H4 (cell line): ENCODE results near the gene PEDS1. TPM values are rescaled to one million over a fixed set of nuclear protein-coding genes. Genes with fewer than 3 reads are reported as not detected.
"Not testable (repeated sequence)": the region's sequence is repeated elsewhere in the genome, so short reads cannot be mapped to it uniquely, and the experiment has no call there.

Experiments
- DNase-seq: peaks from one replicate; pipeline ENCODE4 v3.0.0-alpha.2; 2015; ENCODE audit warnings: low spot score
- total RNA-seq: library from RNA; depleted of rRNA; stranded (reverse); fragments of >200 nt; shearing (Covaris generic); gene quantifications from 2 replicates; pipeline ENCODE4 v1.2.3, GENCODE V29; 2014; rRNA removed

PEDS1 gene
- total RNA-seq, 1 experiment from 2014 or later, result 30.3 TPM

- no peak for DNase-seq
Observed at GRCh38 chr20:50115041-50115512, 38.4 kb downstream of the PEDS1 start.

DNA sequence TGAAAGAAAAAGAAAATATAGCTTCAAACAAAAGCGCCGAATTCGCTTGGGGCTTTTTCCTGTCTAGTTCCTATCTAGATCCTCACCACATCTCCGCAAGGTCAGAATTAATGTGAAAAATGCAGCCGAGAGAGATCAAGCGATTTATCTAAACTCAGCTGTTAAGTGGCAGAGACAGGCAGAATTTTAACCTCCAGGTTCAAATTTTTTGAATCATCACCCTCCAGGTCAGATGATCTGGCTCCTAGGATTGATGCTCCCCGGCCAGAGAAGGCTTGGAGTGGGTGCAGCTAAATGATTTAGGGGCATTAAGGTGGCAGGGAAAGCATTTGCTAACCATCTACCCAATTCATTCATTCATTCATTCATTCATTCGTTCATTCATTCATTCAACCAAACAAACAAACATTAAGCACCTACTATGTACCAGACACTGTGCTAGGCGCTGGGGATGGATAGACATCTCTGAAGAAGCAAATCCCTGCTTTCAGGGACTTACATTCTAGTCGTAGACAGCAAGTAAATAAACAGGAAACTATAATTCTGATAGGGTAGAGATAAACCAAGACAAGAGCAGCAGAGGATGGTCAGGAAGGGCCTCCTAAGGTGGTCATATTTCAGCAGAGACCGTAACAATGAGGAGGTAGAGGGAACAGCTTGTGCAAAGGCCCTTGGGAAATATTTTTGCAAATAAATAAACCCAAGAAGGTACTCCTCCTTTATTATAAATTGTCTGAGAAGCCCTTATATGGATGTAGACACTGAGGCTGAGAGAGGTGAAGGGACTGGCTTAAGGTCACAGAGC lies 39.9 kb downstream of the PEDS1 start:
- DNase-seq, result no peak

DNA sequence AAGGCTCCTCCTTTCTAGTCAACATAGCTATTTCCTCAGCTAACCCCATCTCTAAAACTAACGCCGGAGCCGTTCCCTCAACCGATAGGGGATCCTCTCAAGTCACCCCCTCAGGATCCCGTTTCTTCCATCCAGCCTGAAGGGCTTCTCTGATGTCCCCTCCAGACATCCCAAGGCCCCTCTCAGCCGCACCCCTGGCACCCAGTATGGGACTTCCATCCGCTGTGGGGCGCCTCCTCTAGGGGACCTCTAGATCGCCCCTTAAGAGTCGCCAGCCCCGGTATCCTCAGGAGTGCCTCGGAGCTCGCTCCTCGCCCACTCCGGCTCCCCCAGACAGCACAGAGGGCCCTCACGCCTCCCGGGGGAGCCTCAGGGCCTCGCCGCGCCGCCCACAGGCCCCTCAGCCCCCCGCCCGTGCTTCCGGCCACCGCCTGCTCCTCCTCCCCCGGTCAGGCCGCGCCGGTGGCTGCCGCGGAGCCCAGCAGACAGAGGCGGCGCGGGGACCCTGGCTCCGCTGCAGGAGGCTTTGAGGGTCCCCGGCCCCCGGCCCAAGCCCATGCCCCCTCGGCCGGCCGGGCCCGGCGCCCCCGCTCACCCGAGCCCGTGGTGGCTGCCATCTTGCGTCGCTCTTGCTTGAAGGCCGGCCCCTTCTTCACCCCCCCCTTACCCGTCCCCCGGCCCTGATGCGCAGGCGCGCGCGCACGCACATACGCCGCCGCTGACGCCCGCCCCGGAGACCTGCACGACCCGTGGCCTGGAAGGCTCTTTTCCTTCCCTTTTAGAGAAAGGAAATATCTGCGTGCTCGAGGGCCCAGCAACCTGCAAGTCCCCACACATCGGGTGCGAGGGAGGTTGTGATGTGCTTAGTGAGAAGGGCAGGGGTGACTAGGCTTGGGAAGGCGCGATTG lies 40.8 kb downstream of the PEDS1 start, which contains the start of gene UBE2V1:
UBE2V1 (minus strand) TSS at position 639 of the 908 bp plus-strand sequence; CDS start at position 617, 22 bp downstream.
- DNase-seq, result peak; percentile 81

- DNase-seq, result no peak
Observed at GRCh38 chr20:50111829-50112495, 41.6 kb downstream of the PEDS1 start.

GRCh38 chr20:50111120-50111828 lies 42.2 kb downstream of the PEDS1 start:
- DNase-seq, result no peak

DNA sequence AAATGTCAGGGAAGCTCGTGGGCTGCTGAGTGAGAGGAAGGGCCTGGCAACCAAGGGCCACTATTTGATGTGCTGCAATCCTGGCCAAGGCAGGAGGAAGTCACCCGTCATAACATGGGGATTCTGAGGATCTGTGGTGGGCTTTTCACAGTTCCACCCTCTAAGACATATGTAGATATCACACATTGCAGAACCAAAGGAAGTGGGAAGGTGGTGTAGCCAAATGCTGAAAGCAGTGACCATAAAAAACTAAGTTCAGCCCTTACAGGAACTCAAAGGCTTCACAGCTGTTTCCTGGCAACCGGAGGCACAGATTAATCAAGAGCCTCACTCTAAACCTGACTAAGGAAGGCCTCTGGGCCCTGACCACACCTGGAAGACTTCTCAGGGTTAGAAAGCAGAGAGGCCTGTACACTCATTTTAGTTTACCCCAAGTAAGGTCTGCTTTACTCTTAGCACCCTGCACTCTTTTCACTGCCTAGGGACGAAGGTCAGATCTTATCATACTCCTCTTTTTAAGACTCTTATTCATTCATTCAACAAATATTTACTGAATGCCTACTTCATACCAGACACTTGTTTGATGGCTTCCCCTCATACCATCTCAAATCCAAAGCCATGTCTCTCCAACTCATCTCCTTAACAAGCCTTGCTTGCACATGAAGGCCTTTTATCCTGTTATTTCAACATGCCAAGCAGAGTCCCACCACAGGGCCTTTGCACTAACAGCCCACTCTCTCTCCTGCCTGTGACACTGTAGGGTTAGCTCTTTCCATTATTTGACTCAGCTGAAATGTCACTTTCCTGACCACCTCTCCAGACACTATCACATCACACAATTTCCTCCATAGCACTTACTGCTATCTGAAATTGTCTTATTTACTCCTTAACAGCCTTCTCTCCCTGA lies 43.1 kb downstream of the PEDS1 start:
- DNase-seq, result no peak

- DNase-seq, result no peak
Observed at GRCh38 chr20:50108556-50109235, 44.8 kb downstream of the PEDS1 start.

DNA sequence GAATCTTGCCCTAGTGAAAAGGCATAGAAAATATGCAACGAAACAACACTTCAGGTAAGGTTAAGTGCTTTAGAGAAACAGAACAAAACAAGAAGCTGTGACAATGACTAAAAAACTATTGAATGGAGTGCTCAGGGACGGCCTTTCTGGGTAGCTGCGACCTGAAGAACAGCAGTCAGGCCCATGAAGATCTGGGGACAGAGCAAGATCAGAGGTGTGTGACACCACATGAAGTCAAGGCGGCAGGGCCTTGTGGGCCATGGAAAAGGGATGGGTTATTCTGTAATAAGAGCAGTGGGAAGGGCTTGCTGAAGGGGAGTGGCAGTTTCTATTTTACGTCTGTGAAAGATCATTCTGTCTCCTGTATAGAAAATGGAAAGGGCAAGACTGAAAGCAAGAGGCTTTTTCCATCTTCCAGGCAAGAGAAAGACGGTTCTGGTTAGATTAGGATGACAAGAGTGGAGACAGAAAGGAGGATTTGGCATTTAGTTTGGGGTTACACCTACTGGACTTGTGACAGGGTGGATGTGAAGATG lies 45.7 kb downstream of the PEDS1 start:
- no peak for DNase-seq

GRCh38 chr20:50107086-50107660 lies 46.4 kb downstream of the PEDS1 start:
- no peak for DNase-seq

DNA sequence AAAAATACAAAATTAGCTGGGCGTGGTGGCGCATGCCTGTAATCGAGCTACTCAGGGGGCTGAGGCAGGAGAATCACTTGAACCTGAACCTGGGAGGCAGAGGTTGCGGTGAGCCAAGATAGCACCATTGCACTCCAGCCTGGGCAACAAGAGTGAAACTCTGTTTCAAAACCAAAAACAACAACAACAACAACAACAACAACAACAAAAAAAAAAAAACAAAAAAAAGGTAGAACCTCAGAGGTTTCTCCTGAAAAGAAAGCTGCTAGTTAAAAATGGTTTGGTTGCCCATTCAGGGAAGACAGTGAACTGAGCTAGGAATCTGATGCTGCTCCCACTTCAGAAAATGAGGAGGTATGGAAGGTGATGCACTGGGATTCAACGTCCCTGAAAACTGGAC lies 46.9 kb downstream of the PEDS1 start:
- DNase-seq, result not testable (repeated sequence)

Other genes with a start within 250 kb of the PEDS1 start
- 3.2 and 3.3 TPM in 2 replicates for gene SPATA2, start 238.2 kb downstream of the PEDS1 start, total RNA-seq
- 152 and 183 TPM in 2 replicates for gene RNF114, start 217.3 kb downstream of the PEDS1 start, total RNA-seq
- 5.5 and 10.5 TPM in 2 replicates for gene SNAI1, start 170.7 kb downstream of the PEDS1 start, total RNA-seq
- 28.9 and 81.7 TPM in 2 replicates for gene UBE2V1, start 40.6 kb downstream of the PEDS1 start, total RNA-seq
- 14.8 and 22.1 TPM in 2 replicates for gene CEBPB, start 37.1 kb upstream of the PEDS1 start, total RNA-seq